Measurements from ENCODE around the gene DUS3L. TPM values are rescaled to one million over a fixed set of nuclear protein-coding genes. Genes with fewer than 3 reads are reported as not detected.

Gene DUS3L
- total RNA-seq, 1 donor from 2014 or later = 14.1 TPM

DNA sequence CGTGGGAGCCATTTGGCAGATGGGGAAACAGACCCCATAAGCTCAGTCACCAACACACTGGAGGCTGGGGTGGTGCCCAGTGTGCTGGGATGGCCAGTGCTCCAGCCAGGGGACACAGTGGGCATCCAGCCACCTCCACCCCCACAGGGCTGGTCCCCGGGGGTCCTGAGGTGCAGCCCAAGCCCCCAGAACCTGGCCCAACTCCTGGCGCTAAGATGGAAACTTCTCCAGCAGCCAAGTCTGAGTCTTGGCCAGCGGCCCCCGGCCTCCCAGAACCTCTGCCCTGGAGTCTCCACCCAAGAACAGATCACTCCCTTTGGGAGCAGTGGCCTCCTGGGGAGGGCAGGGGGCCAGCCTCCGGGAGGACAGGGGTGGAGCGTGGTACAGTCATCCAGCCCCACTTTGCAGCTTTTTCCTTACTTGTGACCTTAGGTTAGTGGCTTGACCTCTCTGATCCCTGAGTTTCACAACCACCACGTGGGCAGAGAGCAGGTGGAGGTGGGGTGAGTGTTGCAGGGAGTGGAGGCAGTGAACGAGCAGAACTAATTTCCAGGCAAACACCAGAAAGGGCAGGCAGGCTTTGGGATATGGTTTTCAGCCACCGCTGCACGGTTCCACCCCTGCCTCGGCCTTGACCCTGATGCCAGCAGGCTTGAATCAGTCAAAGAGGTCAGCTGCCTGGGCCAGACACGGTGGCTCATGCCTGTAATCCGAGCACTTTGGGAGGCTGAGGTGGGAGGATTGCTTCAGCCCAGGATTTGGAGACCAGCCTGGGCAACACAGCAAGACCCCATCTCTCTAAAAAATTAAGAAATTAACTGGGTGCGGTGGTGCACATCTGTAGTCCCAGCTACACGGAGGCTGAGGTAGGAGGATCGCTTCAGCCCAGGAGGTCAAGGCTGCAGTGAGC is 9.7 kb upstream of the DUS3L start:
- Histone ChIP-seq H3K4me1 (peaks cover 35% of the 10 kb centered on the region), H3K4me3 (no peak overlapping the region), H3K27ac (replicated peaks) (no peak overlapping the region), H3K27me3 (ENCODE audit: low read depth) (peaks cover 74% of the 10 kb centered on the region), H3K9me3 (replicated peaks) (no peaks in the 10 kb centered on the region), H3K36me3 (no peaks in the 10 kb centered on the region)
- TF ChIP-seq, protein P1, sequence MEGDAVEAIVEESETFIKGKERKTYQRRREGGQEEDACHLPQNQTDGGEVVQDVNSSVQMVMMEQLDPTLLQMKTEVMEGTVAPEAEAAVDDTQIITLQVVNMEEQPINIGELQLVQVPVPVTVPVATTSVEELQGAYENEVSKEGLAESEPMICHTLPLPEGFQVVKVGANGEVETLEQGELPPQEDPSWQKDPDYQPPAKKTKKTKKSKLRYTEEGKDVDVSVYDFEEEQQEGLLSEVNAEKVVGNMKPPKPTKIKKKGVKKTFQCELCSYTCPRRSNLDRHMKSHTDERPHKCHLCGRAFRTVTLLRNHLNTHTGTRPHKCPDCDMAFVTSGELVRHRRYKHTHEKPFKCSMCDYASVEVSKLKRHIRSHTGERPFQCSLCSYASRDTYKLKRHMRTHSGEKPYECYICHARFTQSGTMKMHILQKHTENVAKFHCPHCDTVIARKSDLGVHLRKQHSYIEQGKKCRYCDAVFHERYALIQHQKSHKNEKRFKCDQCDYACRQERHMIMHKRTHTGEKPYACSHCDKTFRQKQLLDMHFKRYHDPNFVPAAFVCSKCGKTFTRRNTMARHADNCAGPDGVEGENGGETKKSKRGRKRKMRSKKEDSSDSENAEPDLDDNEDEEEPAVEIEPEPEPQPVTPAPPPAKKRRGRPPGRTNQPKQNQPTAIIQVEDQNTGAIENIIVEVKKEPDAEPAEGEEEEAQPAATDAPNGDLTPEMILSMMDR (IDR thresholded peaks at IDR 0.05; ENCODE audit: borderline replicate concordance) = no peak
- DNase-seq = no peak
- intact Hi-C loops (cut with micrococcal nuclease) = no loop called here

DNA sequence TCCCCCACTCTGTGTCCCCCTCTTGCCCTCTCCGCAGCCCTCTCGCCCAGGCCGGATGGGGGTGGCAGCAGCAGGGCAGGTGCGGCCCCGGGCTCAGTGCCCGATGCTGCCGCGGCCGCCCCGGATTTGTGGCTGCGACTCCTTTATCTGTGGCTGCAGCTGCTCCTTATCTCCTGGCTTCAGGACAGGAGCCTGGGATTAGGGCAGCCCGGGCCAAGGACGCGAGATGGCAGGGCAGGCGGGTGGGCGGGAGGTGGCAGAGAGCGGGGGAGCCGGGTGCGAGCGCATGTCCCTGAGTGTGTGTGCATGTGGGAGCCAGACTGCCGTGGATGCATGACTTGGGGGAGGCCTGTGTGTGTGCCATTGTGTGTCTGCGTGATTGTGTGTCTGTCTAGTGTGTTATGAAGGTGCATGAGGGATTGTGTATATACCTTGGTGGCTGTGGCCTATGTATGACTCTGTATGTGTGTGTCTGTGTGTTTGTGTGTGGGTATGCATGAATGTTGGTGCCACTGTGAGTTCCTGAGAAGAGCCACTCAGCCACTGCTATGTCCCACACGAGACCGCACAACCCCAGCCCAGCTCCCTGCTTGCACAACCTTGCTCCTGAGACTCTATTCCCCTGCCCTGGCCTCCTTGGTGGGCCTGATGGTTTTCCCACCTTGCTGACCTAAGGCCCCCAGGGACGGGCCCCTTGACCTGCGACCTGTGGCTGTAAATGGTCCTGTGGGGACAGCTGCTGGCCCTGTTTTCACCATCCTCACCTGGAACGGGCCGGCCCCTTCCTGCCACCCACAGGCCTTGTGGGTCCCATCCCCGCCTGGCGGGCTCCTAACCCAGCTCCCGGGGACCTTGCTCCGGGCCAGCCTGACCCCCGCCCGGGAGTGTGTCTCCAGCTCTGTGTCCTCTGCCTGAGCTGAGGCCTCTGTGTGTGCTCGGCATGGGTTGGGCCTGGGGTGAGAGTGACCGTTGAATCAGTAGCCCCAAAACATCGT is 8.6 kb upstream of the DUS3L start:
- DNase-seq = peak; percentile 45
- Histone ChIP-seq H3K27me3 (ENCODE audit: low read depth) (peaks cover 68% of the 10 kb centered on the region), H3K4me1 (peaks cover 32% of the 10 kb centered on the region), H3K27ac (replicated peaks) (peak overlapping the region; percentile 52), H3K4me3 (no peak overlapping the region), H3K36me3 (no peaks in the 10 kb centered on the region), H3K9me3 (replicated peaks) (no peaks in the 10 kb centered on the region)
- TF ChIP-seq, protein P1 (IDR thresholded peaks at IDR 0.05; ENCODE audit: borderline replicate concordance) = no peak
- intact Hi-C loops (cut with micrococcal nuclease) = no loop called here

DNA sequence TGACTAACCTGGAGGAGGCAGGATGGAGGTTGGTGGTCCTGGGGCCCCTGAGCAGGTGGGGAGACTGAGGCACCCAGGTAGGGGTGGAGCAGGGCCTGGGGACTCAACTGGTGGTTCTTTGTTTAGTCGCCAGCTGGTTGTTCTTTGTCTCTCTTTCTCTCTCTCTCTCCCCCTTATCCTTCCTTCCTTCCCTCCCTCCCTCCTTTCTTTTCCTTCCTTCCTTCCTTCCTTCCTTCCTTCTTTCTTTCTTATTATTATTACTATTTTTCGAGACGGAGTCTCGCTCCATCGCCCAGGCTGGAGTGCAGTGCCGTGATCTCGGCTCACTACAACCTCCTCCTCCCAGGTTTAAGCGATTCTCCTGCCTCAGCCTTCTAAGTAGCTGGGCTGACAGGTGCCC is 7.3 kb upstream of the DUS3L start:
- TF ChIP-seq, protein P1 (IDR thresholded peaks at IDR 0.05; ENCODE audit: borderline replicate concordance) = no peak
- H3K9me3 ChIP-seq (replicated peaks) = no peaks in the 10 kb centered on the region
- H3K27me3 ChIP-seq (ENCODE audit: low read depth) = peaks cover 55% of the 10 kb centered on the region
- intact Hi-C loops (cut with micrococcal nuclease) = no loop called here
- no peak overlapping the region for H3K27ac ChIP-seq (replicated peaks)
- DNase-seq = no peak
- H3K4me1 ChIP-seq = peaks cover 22% of the 10 kb centered on the region
- H3K4me3 ChIP-seq = no peak overlapping the region
- no peaks in the 10 kb centered on the region for H3K36me3 ChIP-seq

DNA sequence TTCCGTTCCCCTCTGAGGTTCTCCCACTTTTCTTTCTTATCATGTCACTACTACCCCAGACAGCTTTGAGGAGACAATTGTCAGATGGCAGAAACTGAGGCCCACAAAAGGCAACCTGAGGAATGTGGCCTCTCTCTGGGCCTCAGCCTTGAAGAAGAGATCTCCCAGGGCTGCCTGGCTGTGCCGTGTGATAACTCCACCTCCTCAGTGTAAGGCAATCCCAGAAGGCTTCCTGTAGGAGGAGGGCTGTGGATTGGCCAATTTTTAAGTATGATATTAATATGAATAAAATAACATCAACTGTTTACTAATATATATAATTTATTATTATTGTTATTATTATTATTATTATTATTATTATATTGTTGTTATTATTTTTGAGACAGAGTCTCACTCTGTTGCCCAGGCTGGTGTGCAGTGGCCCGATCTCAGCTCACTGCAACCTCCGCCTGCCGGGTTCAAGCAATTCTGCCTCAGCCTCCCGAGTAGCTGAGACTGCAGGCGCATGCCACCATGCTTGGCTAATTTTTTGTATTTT is 4.5 kb upstream of the DUS3L start:
- H3K27ac ChIP-seq (replicated peaks) = no peak overlapping the region
- intact Hi-C loops (cut with micrococcal nuclease) = no loop called here
- TF ChIP-seq, protein P1 (IDR thresholded peaks at IDR 0.05; ENCODE audit: borderline replicate concordance) = no peak

DNA sequence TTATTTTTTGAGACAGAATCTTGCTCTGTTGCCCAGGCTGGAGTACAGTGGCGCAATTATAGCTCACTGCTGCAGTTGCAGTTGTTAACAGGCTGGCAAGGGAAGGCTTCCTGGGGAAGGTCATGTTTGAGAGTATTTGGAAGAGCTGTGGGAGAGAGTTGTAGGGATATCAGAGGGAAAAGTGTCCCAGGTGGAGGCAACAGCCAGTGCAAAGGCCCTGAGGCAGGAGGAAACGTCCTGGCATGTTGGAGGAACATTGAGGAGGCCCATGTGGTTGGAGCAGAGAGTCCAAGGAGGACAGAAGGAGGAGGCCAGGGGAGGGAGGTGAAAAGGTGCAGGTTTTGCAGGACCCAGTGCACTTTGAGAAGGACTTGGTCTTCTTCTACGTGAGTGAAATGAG is 2.2 kb upstream of the DUS3L start:
- DNase-seq = no peak
- Histone ChIP-seq H3K27ac (replicated peaks) (no peak overlapping the region), H3K9me3 (replicated peaks) (no peaks in the 10 kb centered on the region), H3K27me3 (ENCODE audit: low read depth) (peaks cover 6% of the 10 kb centered on the region), H3K36me3 (peaks cover 19% of the 10 kb centered on the region), H3K4me1 (peaks cover 14% of the 10 kb centered on the region), H3K4me3 (no peak overlapping the region)
- intact Hi-C loops (cut with micrococcal nuclease) = no loop called here
- TF ChIP-seq, protein P1 (IDR thresholded peaks at IDR 0.05; ENCODE audit: borderline replicate concordance) = no peak

More for the DNA sequence above, 4.5 kb upstream of the DUS3L start:
- no peaks in the 10 kb centered on the region for H3K9me3 ChIP-seq (replicated peaks)
- no peaks in the 10 kb centered on the region for H3K36me3 ChIP-seq
- DNase-seq = no peak
- peaks cover 21% of the 10 kb centered on the region for H3K4me1 ChIP-seq
- peaks cover 27% of the 10 kb centered on the region for H3K27me3 ChIP-seq (ENCODE audit: low read depth)
- H3K4me3 ChIP-seq = no peak overlapping the region

All from left ventricle myocardium inferior (tissue), 1 donor.